Measurements from ENCODE around the gene RNF123.

- no peak for TF ChIP-seq EZH2 (IDR thresholded peaks at IDR 0.05; ENCODE audit: insufficient read depth, poor library complexity, severe bottlenecking)
- TF ChIP-seq EZH2phosphoT487 (IDR thresholded peaks at IDR 0.05; ENCODE audit: insufficient read depth, low read depth): no peak
Observed at GRCh38 chr3:49653621-49654020, 35.7 kb upstream of the RNF123 start.
